Activated CD4-positive, CD25-positive, alpha-beta regulatory T cell treated with anti-CD3 and anti-CD28 coated beads, Interleukin-2, amount 50 U/mL, for 16 hours (primary cell): ENCODE measurements around the gene LAMB1.

ENCODE experiments used
- DNase-seq: peaks from one replicate; pipeline ENCODE4 v3.0.0-alpha.2; 2020; ENCODE audit warnings: low read depth, low spot score

LAMB1 gene

DNA sequence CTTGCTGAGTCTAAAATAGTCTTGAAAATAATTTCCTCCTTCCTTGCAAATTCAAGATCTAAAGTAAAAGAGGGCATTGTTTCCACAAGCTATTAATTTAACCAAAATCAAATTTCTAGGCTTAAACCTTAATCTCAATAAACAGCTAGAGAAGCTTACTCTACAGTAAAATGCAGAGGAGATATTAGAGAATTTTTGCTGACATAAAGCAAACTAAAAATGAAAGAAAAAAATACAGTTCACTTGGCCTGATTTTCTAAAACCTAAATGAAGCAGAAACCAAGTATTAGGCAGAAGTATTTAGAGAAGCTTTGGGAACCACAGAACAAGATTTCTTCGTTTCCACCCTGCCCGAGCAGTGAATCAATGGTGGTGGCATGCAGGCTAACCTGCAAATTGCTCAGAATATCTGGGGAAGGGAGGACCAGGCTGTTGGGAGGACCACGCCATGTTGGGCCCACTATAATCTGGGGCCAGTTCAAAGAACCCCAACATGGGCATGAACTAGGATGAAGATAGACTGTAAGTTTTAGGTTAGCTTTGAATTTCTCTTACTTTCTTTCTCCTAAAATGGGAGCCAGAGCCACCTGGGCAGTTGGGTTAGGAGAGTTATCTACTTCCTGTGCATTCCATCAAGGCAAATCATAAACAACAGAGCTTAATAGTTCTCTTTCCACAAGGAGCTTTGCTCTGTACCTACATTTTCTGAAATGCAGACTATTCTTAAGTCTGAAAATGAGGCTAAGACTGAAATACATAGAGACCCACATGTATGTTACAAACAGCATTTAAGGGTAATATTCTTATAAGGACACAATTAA is 4.1 kb downstream of the LAMB1 start:
- DNase-seq: no peak

DNA sequence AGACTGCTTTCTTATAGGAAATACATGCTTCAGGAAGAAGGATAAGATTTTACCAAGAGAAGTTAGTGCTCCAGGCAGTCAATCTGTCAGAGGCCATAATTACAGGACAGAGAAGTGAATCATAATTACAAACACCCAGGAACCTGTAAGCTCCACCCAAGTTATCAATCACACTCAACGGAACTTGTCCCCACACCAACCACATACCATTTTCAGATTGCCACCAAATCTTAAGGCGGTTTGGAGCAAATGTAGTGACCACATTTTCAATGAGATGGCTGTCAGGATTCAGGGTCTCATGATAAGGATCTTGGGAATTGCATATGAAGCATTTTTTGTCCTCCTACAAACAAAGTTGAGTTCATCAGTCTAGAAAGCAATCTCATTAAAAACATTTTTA is 4.8 kb downstream of the LAMB1 start:
- no peak for DNase-seq

DNA sequence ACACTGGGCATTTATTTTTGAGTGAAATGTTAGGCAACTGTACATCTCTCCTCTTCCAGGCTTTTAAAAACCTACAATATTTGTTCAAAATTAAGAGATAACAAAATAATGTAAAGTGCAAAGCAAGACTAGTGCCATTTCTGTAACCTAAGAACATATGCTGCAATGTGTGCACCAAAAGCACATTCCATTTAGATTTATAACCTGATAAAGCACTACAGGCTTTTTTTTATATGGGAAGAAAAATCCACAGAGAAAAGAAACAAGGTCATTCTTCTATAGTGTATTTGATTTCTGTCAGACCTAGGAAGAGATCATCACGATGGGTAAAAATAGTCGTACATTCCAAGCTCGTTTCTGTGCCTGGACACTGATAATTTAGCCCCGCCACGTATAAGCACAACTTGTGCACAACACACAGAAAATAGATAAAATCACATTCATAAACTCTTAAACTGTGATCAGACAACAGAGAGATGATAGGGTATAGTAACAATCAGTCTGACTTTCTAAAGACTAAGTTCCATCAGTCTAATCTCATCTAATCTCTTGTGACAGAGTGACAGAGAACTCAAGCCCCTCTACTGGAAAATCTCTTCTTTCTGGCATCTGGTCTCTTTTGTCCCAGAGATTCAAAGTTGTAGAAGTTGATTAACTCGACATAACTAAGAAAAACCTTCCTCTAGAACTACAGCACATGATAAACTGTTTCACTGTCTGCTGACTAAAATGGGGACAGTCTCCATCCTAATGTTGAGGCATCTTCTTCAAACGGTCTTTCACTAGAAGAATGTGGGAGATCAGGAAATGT is 6.7 kb downstream of the LAMB1 start:
- DNase-seq: no peak

DNA sequence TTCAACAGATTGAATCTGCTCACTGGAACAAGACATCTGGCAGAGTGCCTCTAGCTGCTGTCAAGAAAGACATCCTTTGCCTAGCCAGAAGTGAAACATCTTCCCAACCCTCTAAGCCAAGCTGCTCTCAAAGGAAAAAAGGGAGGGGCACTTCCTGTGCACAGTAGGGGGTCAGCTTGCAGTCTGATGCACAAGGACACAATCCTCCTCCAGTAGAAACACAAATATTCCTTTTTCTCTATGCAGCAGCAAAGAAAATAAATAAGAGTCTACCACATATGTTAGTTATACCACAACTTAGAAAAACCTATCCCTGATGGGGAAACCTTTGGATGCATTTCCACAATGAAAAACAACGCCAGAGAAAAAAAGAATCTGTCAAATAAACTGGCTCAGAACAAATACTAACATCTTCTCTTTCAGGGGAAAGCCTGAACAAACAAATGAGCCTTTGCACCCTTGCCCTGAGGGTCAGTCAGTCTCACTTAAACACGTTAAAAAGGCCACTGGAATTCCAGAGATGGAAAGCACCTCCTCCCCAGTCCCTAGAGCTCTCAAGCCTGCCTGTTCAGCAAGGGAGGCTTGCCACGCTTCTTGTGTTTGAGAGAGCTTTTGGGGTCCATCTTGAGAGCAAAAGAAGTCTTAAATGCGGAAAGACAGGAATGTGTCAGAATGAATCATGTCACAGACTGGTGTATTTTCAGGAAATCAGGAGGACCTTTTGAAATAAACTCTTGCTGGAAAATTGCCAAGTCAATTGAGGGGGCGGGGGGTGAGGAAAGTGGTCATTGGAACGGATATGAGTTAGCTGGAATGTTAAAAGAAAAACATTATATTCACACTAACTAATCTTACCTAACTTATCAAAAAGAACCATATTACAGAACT is 7.5 kb downstream of the LAMB1 start:
- DNase-seq: no peak

DNA sequence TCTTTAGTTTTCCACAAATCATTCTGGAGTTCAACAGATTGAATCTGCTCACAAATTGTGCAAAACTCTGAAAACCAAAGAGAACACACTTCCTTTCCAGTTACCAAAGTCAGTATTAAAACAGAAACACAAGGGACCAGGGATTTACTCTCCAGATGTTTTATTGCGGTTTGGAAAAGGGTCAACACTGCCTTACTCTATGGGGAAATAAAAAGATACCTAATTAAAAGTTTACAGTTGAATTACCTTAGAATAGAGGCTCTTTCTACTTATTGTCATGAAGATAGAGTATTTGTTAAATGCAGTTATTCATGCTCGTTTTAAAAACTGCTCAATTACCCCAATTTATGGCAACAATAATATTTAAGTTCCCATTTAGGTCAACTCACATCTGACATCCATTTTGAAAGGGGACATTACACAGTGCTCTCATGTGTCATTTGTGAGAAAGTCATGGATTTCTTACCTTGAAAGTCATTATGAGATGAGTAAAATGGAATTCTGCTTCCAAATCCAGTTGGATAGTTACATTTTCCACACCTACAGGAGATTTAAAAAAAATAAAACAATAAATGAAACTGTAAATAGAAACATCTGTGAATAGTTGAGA is 8.4 kb downstream of the LAMB1 start:
- DNase-seq: no peak

DNA sequence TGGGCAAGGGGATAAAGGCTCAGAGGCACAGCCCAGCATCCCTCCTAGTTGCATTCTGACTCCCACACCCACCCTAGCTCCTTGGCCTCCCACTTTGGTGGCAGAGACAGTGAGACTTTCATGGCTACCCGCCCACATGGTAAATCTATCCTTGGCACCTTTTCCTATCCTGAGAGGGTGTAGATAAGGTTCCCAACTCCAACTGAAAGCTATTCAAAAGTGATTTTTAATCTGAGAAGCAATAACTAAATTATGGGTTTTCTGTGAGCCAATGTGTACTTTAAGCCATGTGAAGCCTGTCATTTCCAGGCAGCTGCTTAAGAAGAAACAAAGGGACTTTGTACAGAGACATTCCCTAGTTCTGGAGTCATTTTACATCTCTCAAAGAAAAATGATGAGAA is 9.1 kb downstream of the LAMB1 start:
- no peak for DNase-seq

DNA sequence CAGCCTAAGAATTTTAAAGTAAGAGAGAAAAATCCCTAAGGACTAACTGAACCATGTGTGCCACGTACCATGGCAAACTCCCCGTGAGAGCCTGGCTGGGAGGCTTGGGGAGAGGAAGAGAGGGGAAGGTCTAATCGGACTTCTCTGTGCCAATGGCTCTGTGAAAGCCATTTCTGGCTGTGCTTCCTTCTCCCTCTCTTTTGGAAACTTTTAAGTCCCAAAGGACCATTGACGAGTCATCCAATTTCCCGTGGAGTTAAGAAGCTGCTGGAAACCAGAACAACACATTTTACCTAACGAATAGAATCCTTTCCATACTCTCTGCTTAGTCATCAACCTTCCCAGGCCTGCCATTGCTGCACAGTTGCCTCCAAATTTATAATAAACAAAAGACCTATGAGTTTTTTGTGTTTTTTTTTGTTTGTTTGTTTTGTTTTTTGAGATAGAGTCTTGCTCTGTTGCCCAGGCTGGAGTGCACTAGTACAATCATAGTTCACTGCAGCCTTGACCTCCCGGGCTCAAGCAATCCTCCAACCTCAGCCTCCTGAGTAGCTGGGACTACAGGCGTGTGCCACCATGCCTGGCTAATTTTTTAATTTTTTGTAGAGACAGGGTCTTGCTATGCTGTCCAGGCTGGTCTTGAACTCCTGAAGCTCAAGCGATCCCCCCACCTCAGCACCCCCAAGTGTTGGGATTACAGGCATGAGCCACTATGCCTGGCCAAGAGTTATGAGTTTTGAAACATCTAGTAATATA is 13.2 kb downstream of the LAMB1 start:
- no peak for DNase-seq

DNA sequence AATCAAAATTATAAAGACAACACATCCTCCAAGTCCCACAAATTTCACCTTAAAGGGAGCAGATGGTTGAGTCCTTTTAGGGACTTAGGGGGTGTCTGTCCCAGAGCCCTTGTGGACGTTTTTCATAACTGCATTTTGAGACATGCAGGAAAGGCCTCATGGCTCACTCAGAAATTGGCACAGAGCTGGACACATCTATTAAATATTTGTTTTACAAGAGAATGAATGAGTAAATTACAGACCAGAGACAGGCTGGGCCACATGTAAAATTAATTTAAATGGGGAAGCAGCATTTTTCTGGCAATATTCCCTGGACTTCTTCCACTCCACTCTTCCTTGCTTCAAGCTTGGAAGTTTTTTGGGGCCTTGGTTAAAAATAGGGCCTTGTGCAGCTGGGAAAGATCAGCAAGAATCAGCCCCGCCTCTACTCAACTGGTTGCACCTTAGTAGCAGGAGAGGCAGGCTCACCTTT is 20.0 kb downstream of the LAMB1 start:
- no peak for DNase-seq

DNA sequence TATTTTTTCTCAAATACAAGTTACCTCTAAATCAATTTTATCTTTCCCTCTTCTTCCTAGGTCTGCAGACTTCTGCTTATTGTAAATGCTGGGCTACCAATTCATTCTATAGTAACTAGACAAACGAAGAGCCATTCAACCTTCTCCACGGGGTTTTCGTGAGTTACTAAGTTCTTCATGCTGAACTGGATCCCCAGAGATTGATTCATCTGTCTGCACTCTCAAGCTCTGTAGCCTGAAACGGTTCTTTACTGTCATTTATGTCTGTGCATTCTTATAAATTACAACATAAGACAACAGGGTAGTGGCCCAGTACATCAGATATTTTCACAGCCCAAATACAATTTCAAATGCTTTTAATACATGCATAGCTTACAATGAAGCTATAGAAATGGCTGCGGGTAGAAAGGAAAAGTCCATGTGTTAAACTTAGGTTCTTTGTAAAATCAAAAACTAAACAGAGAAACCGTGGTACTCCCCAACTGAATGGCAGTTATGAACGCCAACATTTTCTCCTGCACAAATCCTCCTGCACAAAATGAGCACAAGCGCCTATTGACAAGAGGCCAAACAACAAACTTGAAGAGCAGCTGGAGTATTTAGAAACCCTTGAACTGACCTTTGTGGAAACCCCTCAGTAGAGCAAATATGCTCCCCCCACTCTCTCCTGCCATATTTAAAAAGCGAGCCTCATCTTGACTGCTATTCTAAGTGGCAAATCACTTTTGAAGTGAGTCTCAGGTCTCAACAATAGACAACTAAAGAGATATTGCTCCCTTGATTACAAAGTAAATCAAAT is 20.7 kb downstream of the LAMB1 start:
- DNase-seq: no peak

DNA sequence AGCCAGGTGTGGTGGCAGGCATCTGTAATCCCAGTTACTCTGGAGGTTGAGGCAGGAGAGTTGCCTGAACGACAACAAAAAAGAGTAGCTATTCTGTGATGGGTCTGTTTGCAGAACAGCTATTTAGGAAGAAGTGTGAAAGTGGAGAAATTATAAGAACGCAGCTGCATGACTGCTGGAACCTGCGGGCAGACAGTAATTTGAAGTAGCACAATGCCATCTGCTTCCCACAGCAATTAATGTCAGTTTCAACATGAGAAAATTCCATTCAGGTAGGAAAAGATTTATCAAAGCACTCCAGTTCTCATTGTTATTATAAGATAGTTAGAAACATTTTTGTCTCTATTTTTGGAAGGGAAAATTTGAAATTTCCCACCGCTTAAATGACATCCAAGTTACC is 21.5 kb downstream of the LAMB1 start:
- DNase-seq: no peak

DNA sequence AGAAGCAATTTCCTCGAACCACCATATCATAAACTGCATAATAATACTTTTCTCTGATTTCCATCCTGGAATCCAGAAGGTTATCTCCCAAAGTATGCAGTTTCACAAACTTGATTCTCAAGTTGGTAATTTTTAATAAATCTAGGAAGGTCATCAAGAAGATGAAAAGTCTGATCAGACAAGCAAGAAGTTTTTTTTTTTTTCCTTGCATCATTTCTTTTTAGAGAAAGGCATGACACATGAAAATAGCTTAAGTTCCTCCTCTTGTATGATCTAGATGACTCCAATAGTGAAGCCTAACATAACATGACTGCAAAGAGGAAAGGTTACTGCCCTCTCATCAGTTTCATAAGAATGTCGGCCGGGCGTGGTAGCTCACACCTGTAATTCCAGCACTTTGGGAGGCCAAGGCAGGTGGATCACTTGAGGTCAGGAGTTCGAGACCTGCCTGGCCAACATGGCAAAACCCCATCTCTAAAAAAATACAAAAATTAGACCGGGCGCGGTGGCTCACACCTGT is 22.2 kb downstream of the LAMB1 start:
- DNase-seq: no peak

DNA sequence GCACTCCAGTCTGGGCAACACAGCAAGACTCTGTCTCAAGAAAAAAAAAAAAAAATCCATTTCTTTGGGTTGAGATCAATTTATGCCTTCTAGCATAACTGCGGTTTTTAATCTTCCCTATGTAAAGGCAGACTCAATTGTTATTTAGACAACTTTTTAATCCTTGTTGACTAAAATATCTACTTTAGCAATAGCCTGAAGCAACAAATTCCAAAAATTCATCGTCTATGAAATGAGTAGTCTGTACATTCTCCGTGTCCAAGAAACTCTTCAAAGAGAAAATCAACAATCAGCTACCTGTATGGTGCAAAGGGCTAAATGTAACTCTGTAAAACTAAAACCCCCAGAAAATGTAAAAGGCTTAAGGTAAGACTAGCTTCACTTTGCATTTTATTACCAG is 22.8 kb downstream of the LAMB1 start:
- DNase-seq: no peak

DNA sequence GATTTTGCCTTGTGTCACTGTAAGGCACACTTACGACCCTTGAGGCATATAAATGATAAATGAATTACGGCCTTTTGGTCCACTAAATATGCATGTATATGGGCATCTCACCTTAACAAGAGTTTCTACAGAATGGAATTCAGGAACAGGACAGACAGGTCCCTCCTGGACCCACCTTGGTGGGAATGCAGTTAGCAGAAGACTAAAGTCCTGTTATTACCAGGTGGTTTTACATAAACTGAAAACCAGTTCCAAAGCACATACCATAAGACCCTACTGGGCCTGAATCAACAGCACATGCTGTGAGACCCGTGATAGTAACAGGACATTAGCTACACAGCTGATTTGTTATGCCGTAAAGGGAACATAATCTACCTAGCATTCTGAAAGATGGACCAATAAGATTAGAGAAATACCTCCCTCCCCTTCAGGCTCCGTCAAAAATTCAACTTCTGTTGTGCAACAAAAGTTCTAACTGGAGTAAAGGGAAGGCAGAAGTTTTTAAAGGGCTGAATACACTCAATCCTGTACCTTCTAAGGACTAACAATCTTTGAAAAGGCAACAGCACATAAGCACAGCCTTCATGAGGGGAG is 24.0 kb downstream of the LAMB1 start:
- DNase-seq: no peak

DNA sequence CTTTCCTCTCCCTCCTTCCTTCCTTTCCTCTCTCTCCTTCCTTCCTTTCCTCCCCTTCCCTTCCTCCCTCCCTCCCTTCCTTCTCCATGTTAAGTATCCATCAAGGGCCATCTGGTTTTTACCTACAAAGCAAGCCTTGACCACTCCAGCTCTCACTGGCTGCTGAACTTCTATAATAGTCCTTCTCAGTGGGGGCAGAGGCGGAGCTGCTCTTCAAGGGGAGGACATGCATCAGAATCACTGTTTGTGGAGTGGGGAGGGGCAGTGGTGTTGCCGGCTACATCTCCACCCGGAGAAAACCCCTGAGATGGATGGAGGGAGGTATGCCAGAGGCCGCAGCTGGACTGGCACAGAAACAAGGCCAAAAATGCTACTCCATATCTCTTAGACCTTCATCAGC is 25.9 kb downstream of the LAMB1 start:
- no peak for DNase-seq

DNA sequence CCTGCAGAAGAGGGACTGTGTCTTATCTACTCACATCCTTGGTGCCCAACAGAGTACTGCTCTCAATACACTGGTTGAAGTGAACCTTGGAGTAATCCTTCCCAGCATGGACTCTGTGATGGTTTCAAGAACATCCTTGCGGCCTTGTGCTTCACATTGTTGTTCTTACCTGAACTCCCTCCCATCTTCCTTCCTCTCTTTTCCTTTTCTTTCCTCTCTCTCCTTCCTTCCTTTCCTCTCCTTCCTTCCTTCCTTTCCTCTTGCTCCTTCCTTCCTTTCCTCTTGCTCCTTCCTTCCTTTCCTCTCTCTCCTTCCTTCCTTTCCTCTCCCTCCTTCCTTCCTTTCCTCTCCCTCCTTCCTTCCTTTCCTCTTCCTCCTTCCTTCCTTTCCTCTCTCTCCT is 26.3 kb downstream of the LAMB1 start:
- DNase-seq: no peak

DNA sequence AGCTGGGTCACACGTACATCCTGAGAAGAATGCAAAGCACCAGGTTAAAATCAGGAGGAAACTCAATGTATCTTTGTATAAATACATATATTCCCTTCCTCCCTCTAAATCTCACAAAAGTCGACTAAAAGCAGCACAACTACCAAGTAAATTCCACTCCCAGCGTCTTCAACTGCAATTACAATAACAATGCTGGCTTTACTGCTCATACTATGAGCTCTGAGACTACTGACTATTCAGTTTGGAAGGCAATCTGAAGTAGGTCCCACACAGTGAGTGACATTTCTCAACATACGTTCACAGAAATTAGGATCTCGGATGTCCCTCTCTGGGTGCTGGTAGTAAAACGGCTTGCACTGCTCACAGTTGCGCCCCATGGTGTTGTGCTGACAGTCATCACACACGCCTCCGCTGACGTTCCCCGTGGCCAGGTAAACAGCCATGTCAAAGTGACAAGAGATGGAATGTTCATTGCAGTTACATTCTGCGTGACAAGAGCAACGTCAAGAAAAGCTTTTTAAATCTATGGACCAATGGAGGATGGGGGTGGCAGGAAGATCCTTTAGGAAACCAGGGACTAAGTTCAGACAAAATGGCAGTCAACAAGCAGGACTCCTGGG is 27.5 kb downstream of the LAMB1 start:
- no peak for DNase-seq

DNA sequence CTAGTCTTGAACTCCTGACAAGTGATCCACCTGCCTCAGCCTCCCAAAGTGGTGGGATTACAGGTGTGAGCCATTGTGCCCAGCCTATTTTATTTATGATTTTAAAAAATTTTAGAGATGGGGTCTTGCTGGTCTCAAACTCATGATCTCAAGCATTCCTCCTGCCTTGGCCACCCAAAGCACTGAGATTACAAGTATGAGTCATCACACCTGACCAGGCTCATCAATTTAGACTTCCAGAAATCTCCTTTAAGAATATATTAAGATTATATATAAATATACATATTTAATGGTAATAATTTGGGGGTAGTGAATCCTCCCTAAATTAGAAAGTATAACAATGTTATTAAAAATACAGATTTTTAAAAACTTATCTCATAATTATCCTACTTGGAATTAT is 29.1 kb downstream of the LAMB1 start:
- DNase-seq: no peak

DNA sequence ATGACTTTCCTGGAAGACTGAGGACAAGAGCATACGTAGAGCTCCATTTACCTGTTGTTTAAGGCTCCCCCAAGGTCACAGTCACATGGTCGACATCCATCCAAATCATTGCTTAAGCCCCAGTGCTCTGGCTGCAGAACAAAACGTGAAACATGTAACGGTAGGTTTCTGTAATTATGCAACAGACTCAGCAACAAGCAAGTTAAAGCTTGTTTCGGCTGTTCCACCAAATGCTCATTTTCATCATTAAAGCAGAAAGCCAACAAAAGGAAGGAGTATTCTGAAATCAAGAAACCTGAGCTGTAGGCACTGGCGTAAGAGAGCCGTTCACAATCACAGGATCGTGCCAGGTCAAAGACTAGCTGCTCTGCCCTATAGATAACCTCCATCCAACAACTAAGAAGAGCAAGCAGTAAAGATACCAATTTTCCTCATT is 30.0 kb downstream of the LAMB1 start:
- DNase-seq: no peak

DNA sequence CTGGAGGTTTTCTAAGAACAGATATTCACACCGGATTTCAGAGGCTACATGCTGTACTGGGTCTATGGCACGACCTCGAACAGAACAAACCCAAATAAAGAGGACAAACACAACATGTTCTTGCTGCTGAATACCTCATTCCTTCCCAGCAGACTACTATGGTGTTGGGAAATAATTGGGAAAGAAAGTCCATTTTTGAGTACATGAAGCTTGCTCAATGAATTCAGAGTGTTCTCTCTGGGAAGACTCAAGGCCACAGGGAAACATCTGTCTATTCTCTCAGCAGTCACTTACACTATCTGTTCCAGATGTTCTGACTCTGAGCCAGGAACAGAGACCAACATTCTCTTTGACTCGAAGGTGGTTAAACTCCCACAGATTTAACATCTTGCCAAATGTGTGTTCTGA is 30.9 kb downstream of the LAMB1 start:
- DNase-seq: no peak
